ENCODE measurements around the gene C12orf57. TPM values are rescaled to one million over a fixed set of nuclear protein-coding genes. Genes with fewer than 3 reads are reported as not detected.

Gene C12orf57
- total RNA-seq, 2 donors from 2014 or later = 352 to 711 TPM

- Histone ChIP-seq H3K36me3 (no peaks in the 10 kb centered on the region), H3K27me3 (replicated peaks; ENCODE audit: insufficient read depth) (no peaks in the 10 kb centered on the region), H3K27ac (no peak overlapping the region), H3K4me3 (no peak overlapping the region), H3K9me3 (no peaks in the 10 kb centered on the region), H3K4me1 (replicated peaks) (peaks cover 13% of the 10 kb centered on the region)
- no peak for TF ChIP-seq POLR2A (IDR thresholded peaks at IDR 0.05)
- no peak for TF ChIP-seq POLR2AphosphoS5 (IDR thresholded peaks at IDR 0.05)
- TF ChIP-seq CTCF (IDR thresholded peaks at IDR 0.05) = no peak
- DNase-seq (ENCODE audit: low spot score) = no peak
- intact Hi-C loops (cut with DNase I) = no loop called here
- 89% methylated on average over 7 of the region's 7 CpGs for WGBS
These were observed 22.3 kb upstream of the C12orf57 start for GRCh38 chr12:6921539-6921938.

DNA sequence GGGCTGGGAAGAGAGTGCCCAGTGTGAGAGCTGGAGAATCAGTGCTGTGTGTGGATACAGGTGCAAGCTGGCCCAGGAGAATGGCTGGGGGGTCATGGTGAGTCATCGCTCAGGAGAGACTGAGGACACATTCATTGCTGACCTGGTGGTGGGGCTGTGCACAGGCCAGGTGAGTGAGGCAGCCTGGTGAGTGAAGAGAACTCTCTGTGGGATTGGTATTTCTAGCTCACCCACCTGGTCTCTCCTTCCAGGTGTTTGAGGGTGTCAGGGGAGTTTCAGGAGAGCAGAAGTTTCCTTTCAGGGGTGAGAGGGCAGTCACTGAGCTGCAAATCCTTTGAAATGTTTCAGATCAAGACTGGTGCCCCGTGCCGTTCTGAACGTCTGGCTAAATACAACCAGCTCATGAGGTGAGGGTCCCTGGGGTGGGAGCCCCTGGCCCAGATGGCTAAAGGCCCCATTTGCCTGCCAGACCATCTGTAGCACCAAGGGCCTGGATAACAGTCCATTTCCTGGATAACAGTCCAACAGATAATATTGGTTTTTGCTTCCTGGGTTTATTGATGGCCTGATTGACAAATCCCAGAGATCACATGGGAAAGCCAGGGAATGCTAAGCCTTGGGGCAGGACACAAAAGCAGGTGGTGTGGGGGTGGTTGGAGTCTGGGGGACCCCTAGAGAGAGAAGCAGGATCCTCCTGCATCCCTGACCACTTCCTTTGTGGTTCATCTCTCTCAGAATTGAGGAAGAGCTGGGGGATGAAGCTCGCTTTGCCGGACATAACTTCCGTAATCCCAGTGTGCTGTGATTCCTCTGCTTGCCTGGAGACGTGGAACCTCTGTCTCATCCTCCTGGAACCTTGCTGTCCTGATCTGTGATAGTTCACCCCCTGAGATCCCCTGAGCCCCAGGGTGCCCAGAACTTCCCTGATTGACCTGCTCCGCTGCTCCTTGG is 21.6 kb upstream of the C12orf57 start:
- H3K27ac ChIP-seq = no peak overlapping the region
- DNase-seq (ENCODE audit: low spot score) = no peak
- H3K4me3 ChIP-seq = no peak overlapping the region
- no peaks in the 10 kb centered on the region for H3K9me3 ChIP-seq
- H3K27me3 ChIP-seq (replicated peaks; ENCODE audit: insufficient read depth) = no peaks in the 10 kb centered on the region
- intact Hi-C loops (cut with DNase I) = no loop called here
- no peaks in the 10 kb centered on the region for H3K36me3 ChIP-seq
- WGBS = 84% methylated on average over 9 of the region's 9 CpGs
- TF ChIP-seq POLR2A (IDR thresholded peaks at IDR 0.05) = no peak
- no peak for TF ChIP-seq CTCF (IDR thresholded peaks at IDR 0.05)
- no peak for TF ChIP-seq POLR2AphosphoS5 (IDR thresholded peaks at IDR 0.05)
- H3K4me1 ChIP-seq (replicated peaks) = peaks cover 16% of the 10 kb centered on the region

DNA sequence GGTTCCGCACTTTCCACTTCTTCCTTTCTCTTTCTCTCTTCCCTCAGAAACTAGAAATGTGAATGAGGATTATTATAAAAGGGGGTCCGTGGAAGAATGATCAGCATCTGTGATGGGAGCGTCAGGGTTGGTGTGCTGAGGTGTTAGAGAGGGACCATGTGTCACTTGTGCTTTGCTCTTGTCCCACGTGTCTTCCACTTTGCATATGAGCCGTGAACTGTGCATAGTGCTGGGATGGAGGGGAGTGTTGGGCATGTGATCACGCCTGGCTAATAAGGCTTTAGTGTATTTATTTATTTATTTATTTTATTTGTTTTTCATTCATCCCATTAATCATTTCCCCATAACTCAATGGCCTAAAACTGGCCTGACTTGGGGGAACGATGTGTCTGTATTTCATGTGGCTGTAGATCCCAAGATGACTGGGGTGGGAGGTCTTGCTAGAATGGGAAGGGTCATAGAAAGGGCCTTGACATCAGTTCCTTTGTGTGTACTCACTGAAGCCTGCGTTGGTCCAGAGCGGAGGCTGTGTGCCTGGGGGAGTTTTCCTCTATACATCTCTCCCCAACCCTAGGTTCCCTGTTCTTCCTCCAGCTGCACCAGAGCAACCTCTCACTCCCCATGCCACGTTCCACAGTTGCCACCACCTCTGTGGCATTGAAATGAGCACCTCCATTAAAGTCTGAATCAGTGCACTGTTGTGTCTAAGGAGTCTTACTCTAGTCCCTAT is 20.7 kb upstream of the C12orf57 start:
- TF ChIP-seq POLR2A (IDR thresholded peaks at IDR 0.05) (no peak), CTCF (IDR thresholded peaks at IDR 0.05) (no peak), POLR2AphosphoS5 (IDR thresholded peaks at IDR 0.05) (no peak)
- Histone ChIP-seq H3K9me3 (no peaks in the 10 kb centered on the region), H3K27me3 (replicated peaks; ENCODE audit: insufficient read depth) (no peaks in the 10 kb centered on the region), H3K36me3 (no peaks in the 10 kb centered on the region), H3K4me1 (replicated peaks) (peaks cover 16% of the 10 kb centered on the region), H3K27ac (no peak overlapping the region), H3K4me3 (no peak overlapping the region)
- DNase-seq (ENCODE audit: low spot score) = no peak
- 74% methylated on average over 10 of the region's 10 CpGs for WGBS
- intact Hi-C loops (cut with DNase I) = no loop called here

- Histone ChIP-seq H3K27ac (peak overlapping the region; percentile 94 to 98), H3K36me3 (no peaks in the 10 kb centered on the region), H3K4me3 (no peak overlapping the region), H3K4me1 (replicated peaks) (peaks cover 16% of the 10 kb centered on the region), H3K9me3 (no peaks in the 10 kb centered on the region), H3K27me3 (replicated peaks; ENCODE audit: insufficient read depth) (no peaks in the 10 kb centered on the region)
- TF ChIP-seq POLR2AphosphoS5 (IDR thresholded peaks at IDR 0.05) = no peak
- TF ChIP-seq POLR2A (IDR thresholded peaks at IDR 0.05) = no peak
- no peak for TF ChIP-seq CTCF (IDR thresholded peaks at IDR 0.05)
- no peak for DNase-seq (ENCODE audit: low spot score)
- intact Hi-C loops (cut with DNase I) = no loop called here
- 48% methylated on average over 6 of the region's 6 CpGs for WGBS
These were observed 20.0 kb upstream of the C12orf57 start for GRCh38 chr12:6923851-6924250.

All from prostate gland (tissue), 2 donors.